VCaP (cell line): Measurements from ENCODE around the gene FHOD3.

Experiments used
- H3K27ac ChIP-seq: fragments of 450-650 bp; 2 replicates; pipeline ENCODE4 v1.5.1; 2017
- TF ChIP-seq, protein P1 (sequence below): fragments of 450-650 bp; conservative IDR thresholded peaks from 2 replicates; pipeline ENCODE4 v1.5.1; 2017; ENCODE audit warnings: mild to moderate bottlenecking, moderate library complexity

FHOD3 gene

DNA sequence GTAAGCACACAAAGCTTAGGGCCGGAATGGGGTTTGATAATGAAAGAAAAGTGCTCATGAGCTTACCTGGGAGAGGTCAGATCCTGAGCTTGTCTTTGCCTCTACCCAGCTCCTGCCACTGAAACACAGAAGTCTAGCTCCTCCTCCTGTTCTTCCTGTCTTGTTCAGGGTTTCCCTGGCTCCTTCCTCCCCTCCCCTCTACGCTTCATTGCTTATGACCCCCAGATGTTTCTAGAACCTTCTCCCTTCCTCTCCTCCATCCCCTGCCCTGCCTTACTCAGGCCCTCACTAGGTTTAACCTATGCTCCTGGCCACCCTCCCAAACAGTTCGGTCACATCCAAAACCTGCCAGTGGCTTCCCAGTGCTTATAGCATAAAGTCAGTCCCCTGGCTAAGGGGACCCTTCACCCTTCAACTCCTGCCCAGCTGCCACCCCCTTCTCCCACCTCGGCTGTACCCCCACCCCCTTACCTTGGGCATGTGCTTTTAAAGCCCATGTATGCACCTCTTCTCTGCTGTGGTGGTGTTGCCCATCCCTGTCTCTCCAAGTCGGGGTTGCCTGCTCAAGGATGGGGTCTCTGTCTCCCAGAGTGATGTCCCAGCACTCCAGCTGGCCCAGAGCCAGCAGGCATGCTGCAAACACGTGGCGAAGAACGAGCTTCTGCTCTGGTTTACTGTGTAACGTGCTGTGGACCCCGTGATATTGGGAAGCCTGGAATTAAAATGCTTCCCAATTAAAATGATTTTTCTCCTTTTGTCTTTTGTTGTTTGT is 297.7 kb downstream of the FHOD3 start:
- H3K27ac ChIP-seq, result no peak overlapping the region
- TF ChIP-seq, protein P1, sequence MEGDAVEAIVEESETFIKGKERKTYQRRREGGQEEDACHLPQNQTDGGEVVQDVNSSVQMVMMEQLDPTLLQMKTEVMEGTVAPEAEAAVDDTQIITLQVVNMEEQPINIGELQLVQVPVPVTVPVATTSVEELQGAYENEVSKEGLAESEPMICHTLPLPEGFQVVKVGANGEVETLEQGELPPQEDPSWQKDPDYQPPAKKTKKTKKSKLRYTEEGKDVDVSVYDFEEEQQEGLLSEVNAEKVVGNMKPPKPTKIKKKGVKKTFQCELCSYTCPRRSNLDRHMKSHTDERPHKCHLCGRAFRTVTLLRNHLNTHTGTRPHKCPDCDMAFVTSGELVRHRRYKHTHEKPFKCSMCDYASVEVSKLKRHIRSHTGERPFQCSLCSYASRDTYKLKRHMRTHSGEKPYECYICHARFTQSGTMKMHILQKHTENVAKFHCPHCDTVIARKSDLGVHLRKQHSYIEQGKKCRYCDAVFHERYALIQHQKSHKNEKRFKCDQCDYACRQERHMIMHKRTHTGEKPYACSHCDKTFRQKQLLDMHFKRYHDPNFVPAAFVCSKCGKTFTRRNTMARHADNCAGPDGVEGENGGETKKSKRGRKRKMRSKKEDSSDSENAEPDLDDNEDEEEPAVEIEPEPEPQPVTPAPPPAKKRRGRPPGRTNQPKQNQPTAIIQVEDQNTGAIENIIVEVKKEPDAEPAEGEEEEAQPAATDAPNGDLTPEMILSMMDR, result no peak

DNA sequence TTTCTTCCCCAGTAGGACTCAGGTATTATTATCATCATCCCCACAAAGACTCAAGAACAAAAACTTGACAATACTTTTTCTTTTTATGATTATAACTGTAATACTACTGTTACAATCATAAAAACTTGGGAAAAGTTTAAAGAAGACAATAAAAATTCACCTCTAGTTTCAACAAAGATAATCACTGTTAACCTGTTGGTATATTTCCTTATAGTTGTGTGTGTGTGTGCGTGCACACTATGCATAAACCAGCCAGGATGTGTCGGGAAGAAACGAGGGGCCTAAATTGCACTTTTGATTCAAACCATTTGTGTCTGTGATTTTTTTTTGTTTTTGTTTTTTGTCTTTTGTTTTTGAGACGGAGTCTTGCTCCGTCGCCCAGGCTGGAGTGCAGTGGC is 298.3 kb downstream of the FHOD3 start:
- TF ChIP-seq, protein P1, result no peak

DNA sequence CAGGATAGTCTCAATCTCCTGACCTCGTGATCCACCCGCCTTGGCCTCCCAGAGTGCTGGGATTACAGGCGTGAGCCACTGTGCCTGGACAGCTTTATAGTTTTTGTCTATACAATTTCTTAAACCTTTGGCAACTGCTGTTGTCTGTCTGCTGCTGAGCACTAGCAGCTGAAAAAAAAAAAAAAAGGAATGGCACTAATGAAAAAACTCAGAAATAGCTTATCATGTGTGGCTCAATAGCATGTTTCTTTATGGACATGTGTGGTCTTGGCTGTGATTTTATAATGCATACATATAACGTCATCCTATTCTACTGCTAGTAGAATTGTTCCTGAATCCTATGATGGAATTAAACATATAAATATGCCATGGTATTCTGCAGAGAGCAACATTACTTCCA is 300.1 kb downstream of the FHOD3 start:
- TF ChIP-seq, protein P1, result no peak
- no peak overlapping the region for H3K27ac ChIP-seq

More for the DNA sequence above, 298.3 kb downstream of the FHOD3 start:
- H3K27ac ChIP-seq, result no peak overlapping the region

DNA sequence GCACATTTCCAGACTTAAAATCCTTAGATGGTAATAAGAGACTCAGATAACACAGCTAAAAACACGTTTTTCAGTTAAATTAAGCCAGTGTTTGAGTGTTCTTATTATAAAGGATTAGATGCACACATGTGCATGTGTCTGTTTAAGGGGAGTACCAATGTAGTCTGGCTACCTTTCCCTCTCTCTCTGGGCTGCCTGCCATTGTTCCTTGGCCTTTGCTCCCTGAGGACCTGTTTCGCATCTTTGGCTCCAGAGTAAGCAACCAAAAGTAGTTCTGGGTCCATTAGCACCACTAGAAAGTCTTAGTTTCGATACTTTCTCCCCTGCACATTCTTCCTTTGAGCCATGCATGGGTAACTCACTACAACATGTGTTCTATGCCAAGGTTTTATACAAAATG is 303.0 kb downstream of the FHOD3 start:
- TF ChIP-seq, protein P1, result no peak
- no peak overlapping the region for H3K27ac ChIP-seq

DNA sequence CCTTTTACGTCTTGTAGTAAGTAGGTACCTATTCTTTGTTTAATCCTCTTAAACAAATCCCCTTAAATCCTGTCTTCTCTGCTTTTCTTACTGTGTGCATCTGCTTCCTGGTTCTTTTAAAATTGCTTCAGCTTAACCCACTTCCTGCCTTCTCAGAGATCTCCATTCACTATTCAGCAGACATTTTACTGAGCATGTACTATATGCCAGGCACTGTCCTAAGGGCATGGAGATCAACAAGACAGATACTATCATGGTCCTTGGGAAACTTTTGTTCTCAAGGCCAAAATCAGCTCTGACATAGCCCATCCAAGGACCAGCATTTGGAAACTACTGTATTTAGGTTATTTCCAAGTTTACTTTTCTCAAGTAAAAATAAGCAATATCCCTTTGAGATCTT is 303.8 kb downstream of the FHOD3 start:
- TF ChIP-seq, protein P1, result no peak
- no peak overlapping the region for H3K27ac ChIP-seq

DNA sequence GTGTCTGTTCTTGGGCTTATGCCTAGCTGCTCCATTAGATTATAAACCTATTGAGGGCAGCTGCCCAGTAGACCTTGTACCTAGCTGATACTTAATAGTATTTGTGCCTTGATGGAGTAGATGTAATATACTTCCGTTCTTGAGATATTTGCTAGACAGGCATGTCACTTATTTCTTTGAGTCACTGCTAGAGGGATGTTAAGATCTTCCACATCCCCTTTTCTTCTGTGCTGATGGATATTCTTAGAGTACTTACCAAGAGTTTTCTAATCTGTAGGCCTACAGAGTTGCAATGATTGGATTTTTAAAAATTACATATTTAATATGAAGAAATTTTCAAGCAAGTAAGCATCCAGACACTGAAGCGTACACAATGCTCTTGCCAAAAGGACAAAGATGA is 304.6 kb downstream of the FHOD3 start:
- TF ChIP-seq, protein P1, result no peak
- no peak overlapping the region for H3K27ac ChIP-seq

DNA sequence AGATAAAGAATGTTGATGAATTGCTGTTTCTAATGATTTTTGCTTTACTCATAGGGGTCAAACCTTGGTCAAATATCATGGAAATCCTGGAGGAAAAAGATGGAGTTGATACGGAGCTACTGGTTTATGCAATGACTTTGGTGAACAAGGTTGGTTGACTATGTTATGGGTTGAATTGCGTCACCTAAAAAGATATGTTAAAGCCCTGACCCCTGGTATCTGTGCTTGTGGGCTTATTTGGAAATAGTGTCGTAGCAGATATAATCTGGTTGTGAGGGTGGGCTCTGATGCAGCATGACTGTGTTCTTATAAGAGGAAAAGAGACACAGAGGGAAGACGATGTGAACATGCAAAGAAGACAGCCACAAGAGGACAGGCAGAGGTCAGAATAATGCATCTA is 305.1 kb downstream of the FHOD3 start:
- H3K27ac ChIP-seq, result no peak overlapping the region
- TF ChIP-seq, protein P1, result no peak
